PC-3 (cell line): ENCODE measurements around the gene SWSAP1. TPM values are rescaled to one million over a fixed set of nuclear protein-coding genes. Genes with fewer than 3 reads are reported as not detected.

ENCODE experiments used
- ATAC-seq: fragments of 200-7000 bp; cut with Tn5 transposase; 2 replicates; pipeline ENCODE4 v1.9.1; 2020; ENCODE audit warnings: mild to moderate bottlenecking, moderate library complexity
- BruUV-seq: library from RNA; stranded (reverse); fragments of 400-500 nt; replicated peaks from 2 replicates; lab custom pipeline; 2021; lab: Mats Ljungman, UMichigan
- CTCF ChIA-PET: fragments of 300-600 bp; sonication (Branson Sonifier 250); formaldehyde crosslinking; loops from one replicate; lab custom pipeline; 2022; ENCODE audit warnings: antibody characterized with exemption; lab: Charles Lee
- POLR2A ChIA-PET: fragments of 300-600 bp; sonication (Branson Sonifier 250); formaldehyde crosslinking; loops from one replicate; lab custom pipeline; 2022; ENCODE audit warnings: antibody characterized with exemption; ENCODE audit not compliant: unreplicated experiment; lab: Charles Lee
- DNase-seq: peaks from one replicate; pipeline ENCODE4 v3.0.0-alpha.2; 2015
- H2AFZ ChIP-seq: fragments of 300-600 bp; sonication (generic); 2 replicates; pipeline ENCODE4 v1.6.0; 2016; ENCODE audit warnings: antibody characterized with exemption, low read length
- H3F3A ChIP-seq: fragments of 300-600 bp; sonication (generic); one replicate; pipeline ENCODE4 v1.6.0; 2017; ENCODE audit warnings: antibody characterized with exemption, low read length, control low read depth, mild to moderate bottlenecking; ENCODE audit not compliant: unreplicated experiment
- H3K27ac ChIP-seq: fragments of 300-600 bp; sonication (generic); 2 replicates; pipeline ENCODE4 v1.5.1; 2016; ENCODE audit warnings: mild to moderate bottlenecking, low read length
- H3K27me3 ChIP-seq: fragments of 300-600 bp; sonication (generic); 2 replicates; pipeline ENCODE4 v1.6.1; 2016; ENCODE audit warnings: low read length, mixed read lengths
- H3K36me3 ChIP-seq: fragments of 300-600 bp; sonication (generic); 2 replicates; pipeline ENCODE4 v1.6.1; 2016; ENCODE audit warnings: low read depth, mixed run types, low read length, mixed read lengths
- H3K4me1 ChIP-seq: fragments of 300-600 bp; sonication (generic); 2 replicates; pipeline ENCODE4 v1.5.1; 2016; ENCODE audit warnings: low read length; ENCODE audit not compliant: insufficient read depth
- H3K4me2 ChIP-seq: fragments of 300-600 bp; sonication (generic); 2 replicates; pipeline ENCODE4 v1.6.0; 2016; ENCODE audit warnings: low read length
- H3K4me3 ChIP-seq: fragments of 300-600 bp; sonication (generic); 2 replicates; pipeline ENCODE4 v1.5.1; 2016; ENCODE audit warnings: mild to moderate bottlenecking, low read length, mixed read lengths
- H3K79me2 ChIP-seq: fragments of 300-600 bp; sonication (generic); 2 replicates; pipeline ENCODE4 v1.6.1; 2017; ENCODE audit warnings: low read length, mixed read lengths
- H3K9ac ChIP-seq: fragments of 300-600 bp; sonication (generic); 2 replicates; pipeline ENCODE4 v1.6.0; 2016; ENCODE audit warnings: mild to moderate bottlenecking, low read length
- H3K9me2 ChIP-seq: fragments of 300-600 bp; sonication (generic); replicated peaks from 2 replicates; pipeline ENCODE4 v1.6.1; 2016; ENCODE audit warnings: mixed run types, low read length, mixed read lengths
- H3K9me3 ChIP-seq: fragments of 300-600 bp; sonication (generic); 2 replicates; pipeline ENCODE4 v1.6.1; 2016; ENCODE audit warnings: low read length, mixed read lengths
- H4K20me1 ChIP-seq: fragments of 300-600 bp; sonication (generic); 2 replicates; pipeline ENCODE4 v1.6.1; 2016; ENCODE audit warnings: low read length, mixed read lengths
- EZH2 ChIP-seq: fragments of 300-600 bp; sonication (generic); IDR thresholded peaks from one replicate; pipeline ENCODE4 v1.6.1; 2017; ENCODE audit warnings: antibody characterized with exemption, mild to moderate bottlenecking, low read length; ENCODE audit not compliant: unreplicated experiment
- EZH2phosphoT487 ChIP-seq: fragments of 300-600 bp; sonication (generic); IDR thresholded peaks from 2 replicates; pipeline ENCODE4 v1.6.1; 2018; ENCODE audit warnings: mild to moderate bottlenecking, antibody characterized with exemption, low read length, borderline replicate concordance
- intact Hi-C: fragments of 100-400 bp; cut with micrococcal nuclease; formaldehyde crosslinking; loops from 2 replicates; pipeline ENCODE4 v1.9.0; 2023
- total RNA-seq: library from RNA; depleted of rRNA; stranded (reverse); fragments of >200 nt; gene quantifications from 2 replicates; pipeline ENCODE4 v1.2.3, GENCODE V29; 2014
- TF ChIP-seq, protein P1 (sequence below): fragments of 300-600 bp; sonication (generic); conservative IDR thresholded peaks from 2 replicates; pipeline ENCODE4 v1.5.1; 2017; ENCODE audit warnings: antibody characterized with exemption, low read depth, mild to moderate bottlenecking, low read length

The SWSAP1 gene
- total RNA-seq, 1 experiment from 2014 or later, result 6.1 TPM

GRCh38 chr19:11337080-11337479 is 37.4 kb upstream of the SWSAP1 start:
- H3K79me2 ChIP-seq, result peaks cover 16% of the 10 kb centered on the region
- H3F3A ChIP-seq, result peaks cover 4% of the 10 kb centered on the region
- ChIA-PET CTCF (no interaction called here), POLR2A (no interaction called here)
- intact Hi-C loops, result no loop called here
- no peaks in the 10 kb centered on the region for H3K27me3 ChIP-seq
- TF ChIP-seq, protein P1, sequence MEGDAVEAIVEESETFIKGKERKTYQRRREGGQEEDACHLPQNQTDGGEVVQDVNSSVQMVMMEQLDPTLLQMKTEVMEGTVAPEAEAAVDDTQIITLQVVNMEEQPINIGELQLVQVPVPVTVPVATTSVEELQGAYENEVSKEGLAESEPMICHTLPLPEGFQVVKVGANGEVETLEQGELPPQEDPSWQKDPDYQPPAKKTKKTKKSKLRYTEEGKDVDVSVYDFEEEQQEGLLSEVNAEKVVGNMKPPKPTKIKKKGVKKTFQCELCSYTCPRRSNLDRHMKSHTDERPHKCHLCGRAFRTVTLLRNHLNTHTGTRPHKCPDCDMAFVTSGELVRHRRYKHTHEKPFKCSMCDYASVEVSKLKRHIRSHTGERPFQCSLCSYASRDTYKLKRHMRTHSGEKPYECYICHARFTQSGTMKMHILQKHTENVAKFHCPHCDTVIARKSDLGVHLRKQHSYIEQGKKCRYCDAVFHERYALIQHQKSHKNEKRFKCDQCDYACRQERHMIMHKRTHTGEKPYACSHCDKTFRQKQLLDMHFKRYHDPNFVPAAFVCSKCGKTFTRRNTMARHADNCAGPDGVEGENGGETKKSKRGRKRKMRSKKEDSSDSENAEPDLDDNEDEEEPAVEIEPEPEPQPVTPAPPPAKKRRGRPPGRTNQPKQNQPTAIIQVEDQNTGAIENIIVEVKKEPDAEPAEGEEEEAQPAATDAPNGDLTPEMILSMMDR, result no peak
- no peak for TF ChIP-seq EZH2phosphoT487
- no peak for TF ChIP-seq EZH2
- DNase-seq (no peak), ATAC-seq (no peak)
- H3K4me3 ChIP-seq, result no peak overlapping the region
- BruUV-seq, result no TSS peak
- H3K4me2 ChIP-seq, result no peak overlapping the region
- H4K20me1 ChIP-seq, result no peaks in the 10 kb centered on the region
- no peak overlapping the region for H3K27ac ChIP-seq
- H3K4me1 ChIP-seq, result peaks cover 16% of the 10 kb centered on the region
- H3K9me2 ChIP-seq, result no peaks in the 10 kb centered on the region
- H3K9me3 ChIP-seq, result no peaks in the 10 kb centered on the region
- H3K36me3 ChIP-seq, result peaks cover 36% of the 10 kb centered on the region
- no peak overlapping the region for H2AFZ ChIP-seq
- H3K9ac ChIP-seq, result no peak overlapping the region

DNA sequence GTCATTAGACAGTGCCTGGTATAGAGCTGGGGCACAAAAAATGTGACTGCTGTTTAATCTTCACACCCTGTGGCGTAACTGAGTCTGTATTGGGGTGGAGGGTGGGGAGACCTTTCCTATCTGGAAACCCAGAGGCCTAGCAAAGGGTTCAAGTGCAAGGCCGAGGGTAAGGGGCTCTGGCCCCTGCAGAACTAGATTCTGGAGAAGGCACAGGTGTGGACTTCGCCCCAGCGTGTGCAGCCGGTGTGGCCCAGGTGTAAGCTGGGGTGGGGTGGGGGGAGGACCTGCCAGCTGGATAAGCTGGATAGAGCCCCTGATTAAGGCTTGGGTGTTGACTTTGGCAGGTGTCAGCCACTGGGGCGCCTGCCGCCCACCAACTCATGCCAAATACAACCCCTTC is 36.3 kb upstream of the SWSAP1 start:
- intact Hi-C loops, result no loop called here
- H2AFZ ChIP-seq, result no peak overlapping the region
- no peak for DNase-seq
- H3K4me1 ChIP-seq, result peaks cover 16% of the 10 kb centered on the region
- TF ChIP-seq, protein P1, result no peak
- TF ChIP-seq EZH2phosphoT487, result no peak
- no peak for TF ChIP-seq EZH2
- no peaks in the 10 kb centered on the region for H3F3A ChIP-seq
- peak overlapping the region; percentile 80; the same call in 1 of the 2 replicates for H3K9ac ChIP-seq
- no peak overlapping the region for H3K27ac ChIP-seq
- H4K20me1 ChIP-seq, result no peaks in the 10 kb centered on the region
- peaks cover 23% of the 10 kb centered on the region for H3K79me2 ChIP-seq
- BruUV-seq, result no TSS peak
- ATAC-seq, result no peak
- POLR2A ChIA-PET, result no interaction called here
- peaks cover 29% of the 10 kb centered on the region for H3K36me3 ChIP-seq
- no peaks in the 10 kb centered on the region for H3K9me2 ChIP-seq
- H3K4me2 ChIP-seq, result peak overlapping the region; percentile 97
- no peaks in the 10 kb centered on the region for H3K27me3 ChIP-seq
- peak overlapping the region; percentile 89 for H3K4me3 ChIP-seq
- H3K9me3 ChIP-seq, result no peaks in the 10 kb centered on the region
- CTCF ChIA-PET, result interaction anchor here (0.6 kb wide), 2 partner anchors 44 to 119 kb away, joined by 4 read pairs; no protein-coding TSS in a partner anchor

GRCh38 chr19:11338569-11339253 is 35.8 kb upstream of the SWSAP1 start:
- peak overlapping the region; percentile 83 for H2AFZ ChIP-seq
- intact Hi-C loops, result loop anchor here (1.0 kb wide), 3 partner anchors 37 to 97 kb away; partner anchors contain the start of genes ODAD3 and PRKCSH
- TSS peak; percentile 31 for BruUV-seq
- H3K9me3 ChIP-seq, result no peaks in the 10 kb centered on the region
- H3F3A ChIP-seq, result no peaks in the 10 kb centered on the region
- no peaks in the 10 kb centered on the region for H3K9me2 ChIP-seq
- no peaks in the 10 kb centered on the region for H3K27me3 ChIP-seq
- H3K36me3 ChIP-seq, result peaks cover 29% of the 10 kb centered on the region
- TF ChIP-seq EZH2, result no peak
- TF ChIP-seq, protein P1, result no peak
- peak overlapping the region; percentile 11; the same call in 1 of the 2 replicates for H3K27ac ChIP-seq
- peak overlapping the region; percentile 97 for H3K4me2 ChIP-seq
- DNase-seq (peak; percentile 44), ATAC-seq (peak; percentile 50)
- POLR2A ChIA-PET, result no interaction called here
- peaks cover 21% of the 10 kb centered on the region for H3K4me1 ChIP-seq
- H3K9ac ChIP-seq, result peak overlapping the region; percentile 80
- peaks cover 28% of the 10 kb centered on the region for H3K79me2 ChIP-seq
- no peaks in the 10 kb centered on the region for H4K20me1 ChIP-seq
- H3K4me3 ChIP-seq, result peak overlapping the region; percentile 89
- CTCF ChIA-PET, result interaction anchor here (0.6 kb wide), 2 partner anchors 45 to 118 kb away, joined by 4 read pairs; no protein-coding TSS in a partner anchor
